Stimulated activated CD8-positive, alpha-beta memory T cell treated with anti-CD3 and anti-CD28 coated beads, Interleukin-12 subunit alpha, Interleukin-12 subunit beta, amount 100 ng/mL, for 24 hours (primary cell): Measurements from ENCODE around the gene CNTNAP5.
"Not testable (repeated sequence)": the region's sequence is repeated elsewhere in the genome, so short reads cannot be mapped to it uniquely, and the experiment has no call there.

Experiments
- DNase-seq: peaks from one replicate; pipeline ENCODE4 v3.0.0-alpha.2; 2020; ENCODE audit errors: extremely low read depth

The CNTNAP5 gene

GRCh38 chr2:124320051-124320688 lies 295.1 kb downstream of the CNTNAP5 start:
- DNase-seq, result no peak

- DNase-seq, result no peak
Observed at GRCh38 chr2:124323321-124323720, 298.2 kb downstream of the CNTNAP5 start.

- DNase-seq, result no peak
Observed at GRCh38 chr2:124325667-124326440, 300.8 kb downstream of the CNTNAP5 start.

GRCh38 chr2:124327303-124327702 lies 302.2 kb downstream of the CNTNAP5 start:
- DNase-seq, result no peak

GRCh38 chr2:124328397-124328796 lies 303.3 kb downstream of the CNTNAP5 start:
- no peak for DNase-seq

DNA sequence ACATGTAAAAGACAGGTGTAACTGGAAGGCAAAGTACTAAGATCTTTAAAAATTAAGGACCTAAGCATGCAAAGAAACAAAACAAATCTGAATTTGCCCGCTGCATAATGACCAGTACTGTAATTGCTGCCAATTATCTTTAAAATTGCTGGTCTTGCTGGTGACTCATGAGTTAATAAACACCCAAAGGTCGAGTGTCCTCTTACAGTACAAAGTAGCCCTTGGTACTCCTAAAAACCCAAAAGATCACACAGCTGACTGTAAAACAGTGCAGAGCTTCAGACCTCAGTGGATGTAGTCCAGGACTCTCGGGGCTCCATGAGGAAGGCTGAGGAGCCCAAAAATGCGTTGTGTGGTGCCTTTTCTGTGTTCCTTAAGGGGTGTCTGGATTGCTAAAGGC lies 308.7 kb downstream of the CNTNAP5 start:
- no peak for DNase-seq

DNA sequence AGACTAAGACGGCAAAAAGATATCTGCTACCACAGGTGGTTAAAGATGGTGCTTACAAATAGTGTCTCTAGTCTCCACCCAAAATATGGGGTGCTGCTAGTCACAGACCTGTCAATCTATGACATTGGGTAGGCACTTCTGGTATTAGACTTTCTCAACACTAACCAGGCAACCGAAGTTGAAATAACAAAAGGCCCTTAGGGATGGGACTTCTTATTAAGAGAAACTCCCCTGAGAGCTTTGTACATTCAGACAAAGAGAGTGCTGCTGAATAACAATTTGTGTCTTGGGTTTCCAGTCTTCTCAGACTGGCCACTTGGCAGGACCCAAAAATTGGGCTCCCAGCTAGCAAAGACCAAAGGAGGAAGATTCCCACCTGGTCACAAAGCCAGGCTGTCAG lies 310.0 kb downstream of the CNTNAP5 start:
- DNase-seq, result no peak

GRCh38 chr2:124339709-124340108 lies 314.6 kb downstream of the CNTNAP5 start:
- no peak for DNase-seq

GRCh38 chr2:124343827-124344498 lies 318.9 kb downstream of the CNTNAP5 start:
- no peak for DNase-seq

DNA sequence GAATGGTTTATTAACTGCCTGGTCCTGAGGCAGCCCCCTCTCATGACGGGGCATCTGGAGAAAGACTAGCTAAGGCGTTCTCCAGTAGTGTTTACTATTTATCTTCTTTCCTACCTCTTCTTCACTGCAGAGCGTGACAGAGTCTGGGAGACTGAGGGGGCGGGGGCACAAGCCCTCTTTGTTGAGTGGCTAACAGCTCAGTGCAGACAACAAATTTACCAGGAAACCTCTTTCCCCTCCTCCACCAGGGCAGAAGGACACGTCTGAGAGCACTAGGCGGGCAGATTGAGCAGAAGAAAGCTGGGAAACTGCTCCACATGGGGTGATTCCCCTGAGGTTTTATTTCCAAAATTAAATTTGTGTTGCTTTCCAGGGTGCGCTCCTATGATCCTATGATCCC lies 322.1 kb downstream of the CNTNAP5 start:
- DNase-seq, result no peak

DNA sequence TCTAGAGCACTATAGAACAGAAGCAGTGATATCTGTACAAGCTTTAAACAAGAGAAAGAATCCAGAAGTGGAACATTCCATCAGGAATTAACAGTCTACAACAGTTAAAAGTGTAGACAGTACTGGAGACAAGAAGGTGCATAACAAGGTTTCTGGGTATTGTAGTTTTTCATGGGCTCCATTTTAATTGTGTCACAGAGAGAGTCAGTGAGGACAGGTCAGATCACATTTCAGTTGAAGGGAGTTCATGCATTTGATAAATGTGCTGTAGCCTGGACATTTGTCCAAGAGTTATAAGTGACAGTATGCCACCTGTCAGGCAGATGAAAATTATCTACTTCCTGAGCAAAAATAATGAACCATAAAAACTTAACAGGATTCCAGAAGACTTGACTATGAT lies 328.6 kb downstream of the CNTNAP5 start:
- DNase-seq, result no peak

- no peak for DNase-seq
Observed at GRCh38 chr2:124354466-124354865, 329.4 kb downstream of the CNTNAP5 start.

GRCh38 chr2:124361966-124362365 lies 336.9 kb downstream of the CNTNAP5 start:
- DNase-seq, result not testable (repeated sequence)

DNA sequence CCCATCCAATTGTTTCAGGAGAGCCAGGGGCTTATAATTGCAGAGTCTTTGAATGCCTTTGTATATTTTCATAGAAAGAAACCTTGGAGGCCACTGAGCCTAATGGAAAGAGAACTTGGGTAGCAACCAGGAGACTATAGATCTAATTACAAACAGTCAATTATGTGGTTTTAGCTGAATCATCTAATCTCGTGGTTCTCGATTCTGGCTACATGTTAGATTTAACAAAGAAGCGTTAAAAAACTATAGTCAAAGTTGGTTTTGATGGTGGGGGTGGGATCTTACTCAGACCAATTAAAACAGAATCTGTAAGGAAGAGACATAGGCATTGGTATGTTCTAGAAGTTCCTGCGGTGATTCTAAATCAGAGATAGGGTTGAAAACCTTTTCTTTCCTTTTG lies 344.1 kb downstream of the CNTNAP5 start:
- no peak for DNase-seq

- no peak for DNase-seq
Observed at GRCh38 chr2:124380221-124380749, 355.2 kb downstream of the CNTNAP5 start.

GRCh38 chr2:124382067-124382618 lies 357.1 kb downstream of the CNTNAP5 start:
- DNase-seq, result no peak

DNA sequence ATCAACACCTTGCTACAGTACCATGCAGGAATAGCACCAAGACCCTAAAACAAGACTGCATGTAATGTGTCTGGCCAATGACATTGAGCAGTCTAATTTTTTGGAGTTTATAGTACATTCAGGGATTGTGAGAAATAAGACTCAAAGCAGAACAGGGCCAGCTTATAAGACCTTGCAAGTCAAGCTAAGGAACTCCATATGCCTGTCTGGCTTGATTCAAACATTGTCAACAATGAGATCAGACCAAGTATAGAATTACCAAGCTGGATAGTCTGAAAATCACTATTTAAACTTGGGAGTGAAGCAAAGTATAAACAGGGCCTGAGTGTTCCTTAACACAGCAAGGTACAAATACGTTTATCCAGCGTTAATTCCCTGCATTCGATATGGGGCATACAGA lies 370.9 kb downstream of the CNTNAP5 start:
- DNase-seq, result no peak

DNA sequence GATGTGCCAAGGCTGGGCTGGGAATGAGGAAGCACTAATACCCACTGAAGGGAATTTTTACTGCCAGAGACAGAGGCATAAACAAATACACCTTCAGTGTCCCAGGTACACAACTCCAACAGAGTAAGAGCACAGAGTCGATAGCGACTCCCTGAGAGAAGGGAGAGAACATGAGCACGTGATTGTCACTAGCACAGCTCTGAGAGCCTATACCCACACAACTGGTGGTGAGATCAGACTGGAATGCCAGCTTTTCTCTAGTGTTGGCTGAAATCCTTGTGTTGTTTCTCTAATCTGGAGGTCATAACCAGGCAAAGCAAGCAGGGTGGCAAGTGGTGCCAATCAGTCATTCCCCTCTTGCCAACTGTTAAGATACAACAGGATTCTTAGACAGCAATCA lies 377.2 kb downstream of the CNTNAP5 start:
- no peak for DNase-seq

- not testable (repeated sequence) for DNase-seq
Observed at GRCh38 chr2:124407836-124408534, 382.9 kb downstream of the CNTNAP5 start.

GRCh38 chr2:124424074-124424473 lies 399.0 kb downstream of the CNTNAP5 start:
- no peak for DNase-seq

GRCh38 chr2:124426122-124426521 lies 401.0 kb downstream of the CNTNAP5 start:
- DNase-seq, result no peak

- no peak for DNase-seq
Observed at GRCh38 chr2:124426625-124427024, 401.5 kb downstream of the CNTNAP5 start.
